ENCODE results near the gene EIF5A.
"Not testable (repeated sequence)": the region's sequence is repeated elsewhere in the genome, so short reads cannot be mapped to it uniquely, and the experiment has no call there.

Gene EIF5A

GRCh38 chr17:7327056-7327455 is 19.6 kb downstream of the EIF5A start:
- DNase-seq: no peak
- in situ Hi-C loops (cut with HindIII; ENCODE audit: low pct_ligation_motif_present, low pct_unique_long_range_greater_than_20kb, low sequenced_read_pairs): no loop called here

GRCh38 chr17:7327501-7327900 is 20.1 kb downstream of the EIF5A start:
- DNase-seq: no peak
- in situ Hi-C loops (cut with HindIII; ENCODE audit: low pct_ligation_motif_present, low pct_unique_long_range_greater_than_20kb, low sequenced_read_pairs): no loop called here

- in situ Hi-C loops (cut with HindIII; ENCODE audit: low pct_ligation_motif_present, low pct_unique_long_range_greater_than_20kb, low sequenced_read_pairs): no loop called here
- no peak for DNase-seq
Measured at GRCh38 chr17:7328009-7328408, 20.6 kb downstream of the EIF5A start.

- in situ Hi-C loops (cut with HindIII; ENCODE audit: low pct_ligation_motif_present, low pct_unique_long_range_greater_than_20kb, low sequenced_read_pairs): no loop called here
- peak; percentile 42 for DNase-seq
Measured at GRCh38 chr17:7328840-7329373, 21.5 kb downstream of the EIF5A start, which contains the start of gene NEURL4. Gene NEURL4 (minus strand): TSS chr17:7329335. CDS start chr17:7329312, 23 bp downstream.

GRCh38 chr17:7329374-7329996 is 22.1 kb downstream of the EIF5A start:
- in situ Hi-C loops (cut with HindIII; ENCODE audit: low pct_ligation_motif_present, low pct_unique_long_range_greater_than_20kb, low sequenced_read_pairs): no loop called here

GRCh38 chr17:7329997-7330637 is 22.7 kb downstream of the EIF5A start:
- DNase-seq: peak; percentile 88
- in situ Hi-C loops (cut with HindIII; ENCODE audit: low pct_ligation_motif_present, low pct_unique_long_range_greater_than_20kb, low sequenced_read_pairs): no loop called here

More at GRCh38 chr17:7329374-7329996, 22.1 kb downstream of the EIF5A start:
- peak; percentile 99 for DNase-seq

GRCh38 chr17:7330638-7331015 is 23.2 kb downstream of the EIF5A start:
- in situ Hi-C loops (cut with HindIII; ENCODE audit: low pct_ligation_motif_present, low pct_unique_long_range_greater_than_20kb, low sequenced_read_pairs): no loop called here
- no peak for DNase-seq

- DNase-seq: no peak
- in situ Hi-C loops (cut with HindIII; ENCODE audit: low pct_ligation_motif_present, low pct_unique_long_range_greater_than_20kb, low sequenced_read_pairs): no loop called here
Measured at GRCh38 chr17:7332111-7332510, 24.7 kb downstream of the EIF5A start.

- DNase-seq; in situ Hi-C loops (cut with HindIII; ENCODE audit: low pct_ligation_motif_present, low pct_unique_long_range_greater_than_20kb, low sequenced_read_pairs): not testable (repeated sequence)
Measured at GRCh38 chr17:7332600-7333069, 25.2 kb downstream of the EIF5A start.

GRCh38 chr17:7334938-7335538 is 27.6 kb downstream of the EIF5A start:
- no peak for DNase-seq
- in situ Hi-C loops (cut with HindIII; ENCODE audit: low pct_ligation_motif_present, low pct_unique_long_range_greater_than_20kb, low sequenced_read_pairs): no loop called here

- DNase-seq; in situ Hi-C loops (cut with HindIII; ENCODE audit: low pct_ligation_motif_present, low pct_unique_long_range_greater_than_20kb, low sequenced_read_pairs): not testable (repeated sequence)
Measured at GRCh38 chr17:7335765-7336164, 28.3 kb downstream of the EIF5A start.

GRCh38 chr17:7336240-7337175 is 29.1 kb downstream of the EIF5A start, which contains the start of gene ACAP1:
Gene ACAP1 (plus strand): TSS chr17:7336529. CDS start chr17:7336735, 206 bp downstream.
- no peak for DNase-seq
- in situ Hi-C loops (cut with HindIII; ENCODE audit: low pct_ligation_motif_present, low pct_unique_long_range_greater_than_20kb, low sequenced_read_pairs): no loop called here

- in situ Hi-C loops (cut with HindIII; ENCODE audit: low pct_ligation_motif_present, low pct_unique_long_range_greater_than_20kb, low sequenced_read_pairs); DNase-seq: not testable (repeated sequence)
Measured at GRCh38 chr17:7337600-7337999, 30.2 kb downstream of the EIF5A start.

- in situ Hi-C loops (cut with HindIII; ENCODE audit: low pct_ligation_motif_present, low pct_unique_long_range_greater_than_20kb, low sequenced_read_pairs): no loop called here
- no peak for DNase-seq
Measured at GRCh38 chr17:7340179-7340578, 32.8 kb downstream of the EIF5A start.

- in situ Hi-C loops (cut with HindIII; ENCODE audit: low pct_ligation_motif_present, low pct_unique_long_range_greater_than_20kb, low sequenced_read_pairs): no loop called here
- DNase-seq: no peak
Measured at GRCh38 chr17:7341842-7342241, 34.4 kb downstream of the EIF5A start.

GRCh38 chr17:7343250-7343649 is 35.8 kb downstream of the EIF5A start:
- in situ Hi-C loops (cut with HindIII; ENCODE audit: low pct_ligation_motif_present, low pct_unique_long_range_greater_than_20kb, low sequenced_read_pairs): no loop called here

GRCh38 chr17:7346761-7347614 is 39.6 kb downstream of the EIF5A start:
- DNase-seq: no peak
- in situ Hi-C loops (cut with HindIII; ENCODE audit: low pct_ligation_motif_present, low pct_unique_long_range_greater_than_20kb, low sequenced_read_pairs): no loop called here

More at GRCh38 chr17:7343250-7343649, 35.8 kb downstream of the EIF5A start:
- DNase-seq: no peak
